ENCODE results near the gene STK16.
"Not testable (repeated sequence)": the region's sequence is repeated elsewhere in the genome, so short reads cannot be mapped to it uniquely, and the experiment has no call there.

The STK16 gene

DNA sequence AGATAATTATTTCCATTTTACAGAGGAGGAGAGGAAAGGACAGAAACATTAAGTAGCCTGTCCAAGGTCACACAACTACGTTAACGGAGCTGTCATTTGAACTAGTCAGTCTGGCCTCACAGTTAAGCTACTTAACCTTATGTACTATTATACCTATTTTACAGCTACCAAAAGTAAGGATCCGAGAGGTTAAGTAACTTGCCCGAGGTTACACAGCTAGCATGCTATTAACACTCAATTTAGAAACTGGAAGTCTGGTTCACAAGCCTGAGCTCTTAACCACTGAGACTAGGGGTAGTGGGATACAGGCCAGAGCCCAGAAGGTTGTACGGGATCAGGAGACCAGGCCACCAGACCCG is 511 bp upstream of the STK16 start:
- DNase-seq (ENCODE audit: low spot score), result no peak

DNA sequence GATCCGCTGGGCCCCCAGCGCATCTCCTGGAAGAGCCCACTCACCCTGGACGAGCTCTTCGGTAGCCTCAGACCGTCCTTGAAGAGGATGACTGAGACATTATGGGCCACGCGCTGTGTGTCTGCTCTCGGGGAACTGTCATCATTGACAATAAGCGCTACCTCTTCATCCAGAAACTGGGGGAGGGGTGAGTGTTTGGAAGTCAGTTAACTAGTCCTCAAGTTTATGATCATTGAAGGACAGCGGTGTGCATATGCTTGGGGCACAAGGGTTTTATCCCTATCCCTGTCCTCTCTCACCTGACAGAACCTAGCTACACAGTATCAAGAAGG is 586 bp downstream of the STK16 start:
- DNase-seq (ENCODE audit: low spot score), result no peak

DNA sequence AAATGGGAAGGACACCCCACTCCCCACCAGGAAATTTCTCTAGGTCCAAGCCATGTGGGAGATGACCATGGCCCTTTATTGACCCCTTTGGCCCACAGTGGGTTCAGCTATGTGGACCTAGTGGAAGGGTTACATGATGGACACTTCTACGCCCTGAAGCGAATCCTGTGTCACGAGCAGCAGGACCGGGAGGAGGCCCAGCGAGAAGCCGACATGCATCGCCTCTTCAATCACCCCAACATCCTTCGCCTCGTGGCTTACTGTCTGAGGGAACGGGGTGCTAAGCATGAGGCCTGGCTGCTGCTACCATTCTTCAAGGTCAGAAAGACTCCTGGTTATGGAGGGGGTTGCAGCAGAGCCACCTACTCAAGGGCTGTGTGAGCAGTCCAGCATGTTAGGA is 1.3 kb downstream of the STK16 start:
- DNase-seq (ENCODE audit: low spot score), result no peak

DNA sequence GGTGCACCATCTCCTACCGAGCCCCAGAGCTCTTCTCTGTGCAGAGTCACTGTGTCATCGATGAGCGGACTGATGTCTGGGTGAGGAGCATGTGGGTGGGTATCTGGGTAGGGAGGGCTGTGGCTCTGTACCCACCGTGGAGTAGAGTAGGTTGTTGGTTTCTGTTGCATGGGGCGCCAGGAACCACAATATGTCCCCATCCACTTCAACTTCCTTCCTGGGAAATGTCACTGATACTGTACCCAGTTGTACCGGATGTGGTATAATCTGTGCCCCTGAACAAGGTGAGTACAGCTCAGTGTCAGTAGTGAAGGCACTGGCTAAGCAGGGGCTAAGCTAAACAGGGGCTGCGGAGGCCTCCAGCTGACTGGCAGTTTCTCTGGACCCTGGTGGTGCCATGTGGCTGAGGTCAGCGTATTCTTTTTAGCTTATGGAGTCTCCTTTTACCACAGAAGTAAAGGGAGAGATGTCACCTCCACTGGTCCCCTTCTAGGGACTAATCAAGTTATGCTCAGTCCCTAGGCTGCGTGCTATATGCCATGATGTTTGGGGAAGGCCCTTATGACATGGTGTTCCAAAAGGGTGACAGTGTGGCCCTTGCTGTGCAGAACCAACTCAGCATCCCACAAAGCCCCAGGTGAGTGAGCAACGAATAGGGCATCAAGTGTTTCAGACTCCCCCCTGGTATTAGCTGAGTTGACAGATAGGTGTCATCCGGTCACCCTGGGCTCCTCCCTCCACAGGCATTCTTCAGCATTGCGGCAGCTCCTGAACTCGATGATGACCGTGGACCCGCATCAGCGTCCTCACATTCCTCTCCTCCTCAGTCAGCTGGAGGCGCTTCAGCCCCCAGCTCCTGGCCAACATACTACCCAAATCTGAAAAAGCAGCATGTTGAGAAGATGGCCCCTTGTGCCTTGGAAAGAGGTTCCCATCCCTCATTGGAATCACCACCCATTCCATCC is 2.7 kb downstream of the STK16 start:
- DNase-seq (ENCODE audit: low spot score), result no peak

DNA sequence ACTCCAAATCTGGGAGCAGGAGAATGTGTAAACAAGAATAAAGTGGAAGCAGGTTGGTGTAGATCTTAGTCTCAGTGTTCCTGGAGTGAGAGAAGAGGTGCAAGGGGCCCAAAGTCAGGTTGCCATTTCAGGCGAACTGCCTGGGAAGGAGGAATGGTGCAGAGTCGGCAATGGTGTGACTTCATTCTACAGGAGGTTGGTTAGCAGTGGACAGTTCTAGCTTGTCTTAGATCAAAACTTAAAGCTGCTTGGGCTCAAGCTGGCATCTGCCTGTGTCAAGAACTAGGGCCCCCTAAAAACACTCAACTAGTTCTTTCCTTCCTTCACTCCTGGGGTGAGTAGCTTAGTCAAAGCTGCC is 3.5 kb downstream of the STK16 start:
- no peak for DNase-seq (ENCODE audit: low spot score)

DNA sequence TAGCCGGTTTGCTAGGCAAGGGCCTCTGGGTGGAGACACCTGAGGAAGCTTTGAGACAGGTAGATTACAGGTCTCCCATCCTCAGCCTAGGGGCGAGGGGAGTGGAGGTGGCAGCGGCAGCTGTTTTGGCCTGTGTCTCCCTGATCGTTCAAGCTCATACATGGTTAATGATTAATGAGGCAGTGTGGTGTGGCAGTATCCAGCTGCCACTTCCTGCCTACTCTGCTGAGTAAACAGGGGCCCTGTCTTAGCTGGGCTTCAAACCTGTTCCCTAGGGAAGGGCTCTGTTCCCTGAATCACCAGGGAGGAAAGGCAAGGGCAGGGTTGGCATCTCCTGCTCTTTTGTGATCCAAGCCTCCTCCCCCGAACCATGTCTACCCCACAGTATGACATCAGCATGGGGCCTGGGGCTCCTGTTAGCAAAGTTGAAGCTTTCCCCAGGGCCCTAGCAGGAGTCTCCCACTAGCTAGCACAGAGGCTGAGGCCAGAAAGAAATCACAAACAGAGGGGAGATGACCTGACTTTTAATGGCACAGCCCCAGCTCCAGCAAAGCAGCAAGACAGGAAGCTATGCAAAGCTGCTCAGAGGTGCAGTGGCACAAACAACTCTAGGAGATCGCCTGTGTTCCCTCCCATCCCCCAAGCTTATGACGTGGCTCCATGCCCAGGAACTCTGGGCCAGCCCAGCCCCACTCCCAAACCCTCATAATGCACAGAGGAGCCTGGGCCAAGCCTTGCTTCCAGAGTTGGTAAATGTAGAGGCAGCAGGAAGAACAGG is 4.1 kb downstream of the STK16 start:
- peak; percentile 89 for DNase-seq (ENCODE audit: low spot score)

DNA sequence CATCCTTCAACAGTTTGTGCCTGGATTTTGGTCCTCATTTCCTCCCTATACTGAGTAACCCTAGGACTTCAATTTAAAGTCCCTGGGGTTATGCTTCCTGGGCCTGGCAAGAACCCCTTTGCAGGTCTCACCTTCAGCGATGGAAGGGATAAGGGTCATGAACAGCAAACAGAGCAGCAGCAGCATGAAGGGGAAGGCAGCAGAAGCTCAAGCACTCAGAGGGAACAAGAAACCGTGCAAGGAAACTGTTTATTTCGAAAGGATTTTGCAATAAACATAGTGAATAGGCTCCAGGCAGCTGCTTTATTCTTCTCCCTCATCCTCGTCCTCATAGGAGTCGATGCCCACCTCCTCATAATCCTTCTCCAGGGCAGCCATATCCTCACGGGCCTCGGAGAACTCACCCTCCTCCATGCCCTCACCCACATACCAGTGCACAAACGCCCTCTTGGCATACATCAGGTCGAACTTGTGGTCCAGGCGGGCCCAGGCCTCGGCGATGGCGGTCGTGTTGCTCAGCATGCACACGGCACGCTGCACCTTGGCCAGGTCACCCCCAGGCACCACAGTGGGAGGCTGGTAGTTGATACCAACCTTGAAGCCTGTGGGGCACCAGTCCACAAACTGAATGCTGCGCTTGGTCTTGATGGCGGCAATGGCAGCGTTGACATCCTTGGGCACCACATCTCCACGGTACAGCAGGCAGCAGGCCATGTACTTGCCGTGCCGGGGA is 4.9 kb downstream of the STK16 start:
- no peak for DNase-seq (ENCODE audit: low spot score)

DNA sequence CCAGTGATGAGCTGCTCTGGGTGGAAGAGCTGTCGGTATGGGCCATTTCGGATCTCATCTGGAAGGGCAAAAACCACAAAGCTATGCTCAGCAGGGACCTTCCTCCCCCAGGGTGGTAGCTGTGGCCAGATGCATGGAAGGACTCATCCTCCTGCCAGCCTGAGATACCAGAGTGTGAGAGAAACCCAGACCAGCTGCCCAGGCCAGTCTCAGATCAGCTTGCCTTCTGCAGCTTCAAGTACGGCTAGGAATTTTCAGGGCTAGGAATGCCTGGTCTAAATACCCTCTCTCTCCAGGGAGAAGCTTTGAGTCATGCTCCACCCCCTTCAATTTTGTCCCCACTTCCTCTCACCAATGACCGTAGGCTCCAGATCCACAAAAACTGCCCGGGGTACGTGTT is 6.4 kb downstream of the STK16 start:
- no peak for DNase-seq (ENCODE audit: low spot score)

DNA sequence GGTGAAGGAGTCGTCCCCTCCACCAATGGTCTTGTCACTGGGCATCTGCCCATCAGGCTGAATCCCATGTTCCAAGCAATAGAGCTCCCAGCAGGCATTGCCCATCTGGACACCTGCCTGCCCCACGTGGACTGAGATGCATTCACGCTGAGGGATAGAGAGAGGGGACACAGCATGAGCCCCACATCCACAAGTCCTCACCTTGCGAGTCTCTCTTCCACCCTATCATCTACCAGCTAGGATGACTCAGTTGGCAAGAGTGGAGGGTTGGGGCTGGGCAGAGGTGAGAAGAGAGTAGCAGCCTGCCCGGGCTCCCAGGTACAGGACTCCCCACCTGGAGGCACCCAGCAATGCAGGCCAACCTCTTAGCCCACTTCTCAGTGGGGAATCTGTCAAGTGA is 6.8 kb downstream of the STK16 start:
- no peak for DNase-seq (ENCODE audit: low spot score)

DNA sequence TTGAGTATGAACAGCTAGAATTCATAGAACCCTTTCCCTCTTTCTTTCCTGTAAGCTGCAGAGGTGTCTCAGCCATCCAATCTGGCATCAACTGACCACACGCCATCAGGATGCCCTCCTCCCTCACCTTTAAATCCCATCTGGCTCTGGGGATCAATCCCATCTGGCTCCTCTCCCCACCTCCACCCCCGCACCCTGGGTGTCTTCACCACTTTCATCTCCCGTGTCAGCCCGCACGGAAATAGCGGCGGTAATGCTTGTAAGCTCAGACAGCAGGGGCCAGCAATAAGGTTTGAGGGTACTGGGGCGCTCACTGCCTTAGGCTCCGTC is 7.3 kb downstream of the STK16 start:
- no peak for DNase-seq (ENCODE audit: low spot score)

DNA sequence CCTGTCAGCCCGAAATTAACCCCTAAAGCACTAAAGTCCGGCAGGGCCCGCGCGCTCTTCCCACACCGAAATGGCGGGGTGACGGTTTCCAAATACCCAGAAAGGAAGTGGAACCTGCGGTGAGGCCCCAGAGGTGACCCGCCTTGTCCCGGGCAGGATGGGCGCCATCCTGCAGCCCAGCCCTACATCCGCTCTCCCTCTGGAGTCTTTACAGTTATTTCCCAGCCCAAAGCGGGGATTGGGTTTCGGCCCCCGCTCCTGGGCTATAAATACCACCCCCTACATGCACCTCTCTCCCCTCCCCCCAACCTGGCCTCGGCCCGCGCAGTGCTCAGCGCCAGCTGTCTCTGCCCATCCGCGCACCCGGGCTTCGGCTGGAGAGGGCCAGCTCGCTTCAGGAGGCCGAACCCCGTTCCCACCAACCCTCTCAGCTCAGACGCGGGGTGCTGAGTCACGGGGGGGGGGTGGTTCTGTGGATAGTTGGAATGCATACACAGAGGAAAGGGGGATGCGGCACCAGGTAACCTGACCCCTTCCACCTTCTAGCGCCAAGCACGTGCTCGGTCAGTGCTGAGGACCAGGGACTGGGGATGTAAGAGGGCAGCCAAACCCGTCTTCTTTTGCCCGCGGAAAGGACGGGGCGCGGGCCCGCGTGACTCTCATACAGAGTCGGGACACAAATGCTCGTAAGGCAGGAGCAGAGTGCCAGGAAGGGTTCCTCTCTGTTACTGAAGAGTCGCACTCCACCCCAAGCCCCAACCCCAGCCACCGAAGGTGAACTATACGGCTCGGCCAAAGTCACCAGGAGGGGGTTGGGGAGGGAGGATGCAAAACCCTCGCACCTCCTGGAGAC is 7.8 kb downstream of the STK16 start, which contains the start of gene TUBA4B:
Gene TUBA4B, plus strand, starts transcription at position 344 of the 853 bp plus-strand sequence. Its CDS starts 165 bp downstream, at position 509.
- peak; percentile 15 for DNase-seq (ENCODE audit: low spot score)

DNA sequence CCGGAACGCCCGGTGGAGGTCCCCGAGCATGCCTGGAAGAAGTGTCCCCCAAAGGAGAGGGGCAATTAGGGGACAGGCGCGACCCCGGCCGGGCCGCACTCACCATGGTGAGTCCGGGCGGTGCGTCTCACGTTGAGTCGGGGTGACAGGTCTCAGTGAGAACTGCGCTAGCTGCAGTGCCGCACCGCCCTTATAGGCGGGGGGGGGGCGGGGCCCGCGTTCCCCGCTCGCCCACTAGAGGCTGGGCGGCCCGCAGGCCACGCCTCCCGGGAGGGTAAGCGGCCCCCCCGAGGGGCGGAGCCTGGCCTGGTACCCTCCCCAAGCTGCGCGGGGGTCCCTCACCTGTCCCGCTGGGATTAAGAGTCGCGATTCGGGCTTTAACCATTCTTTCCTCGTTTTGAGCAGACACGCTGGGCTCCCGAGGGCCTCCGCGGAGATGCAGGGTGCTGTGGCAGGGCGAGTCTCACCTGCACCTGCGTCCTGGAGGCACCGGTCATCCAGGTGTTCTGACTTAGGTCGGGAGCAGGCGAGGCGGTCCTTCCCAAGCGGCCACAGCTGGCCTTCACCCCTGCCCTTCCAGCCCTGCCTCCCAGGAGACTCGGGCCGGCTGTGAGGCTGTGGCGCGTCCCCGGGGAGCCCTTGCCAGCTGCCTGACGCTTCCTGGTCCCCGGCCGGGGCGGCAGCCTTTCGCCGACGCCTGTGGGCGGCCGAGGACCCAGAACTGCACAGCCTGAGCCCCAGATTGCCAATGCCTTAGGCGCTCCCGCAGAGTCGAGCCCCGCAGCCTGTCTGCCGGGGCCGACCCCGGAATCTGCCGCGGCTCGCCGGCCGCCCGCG is 8.7 kb downstream of the STK16 start, which contains the start of gene TUBA4A:
Gene TUBA4A, minus strand, starts transcription at position 166 of the 837 bp plus-strand sequence. Its CDS starts 60 bp downstream, at position 106.
- peak; percentile 87 for DNase-seq (ENCODE audit: low spot score)

DNA sequence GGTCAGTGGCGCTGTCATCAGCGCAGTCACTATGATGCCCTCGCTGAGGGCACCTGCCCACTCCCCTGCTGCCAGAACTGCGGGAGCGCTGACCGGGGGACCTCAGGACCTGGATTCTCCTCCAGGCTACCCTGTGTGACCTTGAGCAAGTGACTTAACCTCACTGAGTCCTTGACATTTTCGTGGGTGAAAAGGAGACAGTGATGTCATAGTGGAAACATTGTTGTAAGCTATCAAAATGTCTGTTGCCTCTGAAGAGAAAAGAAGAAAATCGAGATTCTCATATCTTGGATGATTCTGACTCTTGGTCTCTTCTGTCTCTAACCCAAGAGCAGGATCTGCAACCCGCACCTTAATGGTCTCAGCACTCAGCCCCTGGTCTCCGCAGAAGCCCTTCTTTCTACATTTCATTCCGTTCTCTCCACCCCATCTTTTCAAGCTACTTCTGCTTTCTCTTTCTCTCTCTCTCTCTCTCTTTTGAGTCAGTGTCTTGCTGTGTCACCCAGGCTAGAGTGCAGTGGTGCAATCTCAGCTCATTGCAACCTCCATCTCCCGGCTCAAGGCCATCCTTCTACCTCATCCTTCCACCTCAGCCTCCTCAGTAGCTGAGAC is 9.4 kb downstream of the STK16 start:
- no peak for DNase-seq (ENCODE audit: low spot score)

DNA sequence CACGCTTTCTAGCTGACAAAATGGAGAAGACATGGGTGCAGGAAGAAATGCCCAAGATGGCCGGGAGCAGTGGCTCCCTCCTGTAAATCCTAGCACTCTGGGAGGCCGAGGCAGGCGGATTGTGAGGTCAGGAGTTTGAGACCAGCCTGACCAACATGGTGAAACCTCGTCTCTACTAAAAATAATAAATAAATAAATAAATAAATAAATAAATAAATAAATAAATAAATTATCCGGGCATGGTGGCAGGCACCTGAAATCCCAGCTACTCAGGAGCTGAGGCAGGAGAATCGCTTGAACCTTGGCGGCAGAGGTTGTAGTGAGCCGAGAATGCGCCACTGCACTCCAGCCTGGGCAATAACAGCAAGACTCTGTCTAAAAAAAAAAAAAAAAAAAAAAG is 13.7 kb downstream of the STK16 start:
- DNase-seq (ENCODE audit: low spot score), result not testable (repeated sequence)

DNA sequence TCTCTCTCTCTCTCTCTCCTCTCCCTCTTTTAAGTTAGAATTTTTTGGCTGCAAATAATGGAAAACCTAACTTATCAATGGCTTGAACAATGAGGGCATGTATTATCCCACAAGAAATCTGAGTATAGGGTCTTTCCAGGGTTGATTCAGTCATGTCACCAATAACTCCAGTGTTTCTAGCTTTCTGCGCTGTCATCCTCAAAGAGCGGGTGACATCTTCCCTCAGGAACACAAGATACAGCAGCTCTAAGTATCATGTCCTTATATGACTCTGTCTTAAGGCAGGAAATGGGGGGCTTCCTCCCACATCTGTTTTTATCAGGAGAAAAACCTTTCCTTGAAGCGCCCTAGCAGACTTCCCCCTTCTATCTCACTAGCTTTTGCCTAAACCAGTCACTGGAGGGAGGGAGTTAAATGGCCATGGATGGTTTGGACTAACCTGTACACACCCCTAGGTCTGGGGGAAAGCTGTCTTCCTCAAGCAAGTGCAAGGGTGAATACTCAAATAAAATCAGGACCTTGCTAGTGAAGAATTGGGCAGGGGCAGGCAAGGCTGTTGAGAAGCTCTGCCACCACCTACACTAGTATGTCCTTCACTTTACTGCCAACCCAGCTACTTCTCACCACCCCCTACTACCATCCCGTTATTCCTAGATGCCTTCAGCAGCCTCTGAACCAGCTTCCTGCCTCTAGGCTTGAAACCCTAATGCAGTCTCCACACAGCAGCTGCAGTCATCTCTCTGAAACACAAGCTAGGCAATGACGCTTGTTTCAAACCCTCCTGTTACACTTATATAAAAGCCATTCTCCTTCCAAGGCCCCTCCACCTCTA is 16.0 kb downstream of the STK16 start:
- no peak for DNase-seq (ENCODE audit: low spot score)

DNA sequence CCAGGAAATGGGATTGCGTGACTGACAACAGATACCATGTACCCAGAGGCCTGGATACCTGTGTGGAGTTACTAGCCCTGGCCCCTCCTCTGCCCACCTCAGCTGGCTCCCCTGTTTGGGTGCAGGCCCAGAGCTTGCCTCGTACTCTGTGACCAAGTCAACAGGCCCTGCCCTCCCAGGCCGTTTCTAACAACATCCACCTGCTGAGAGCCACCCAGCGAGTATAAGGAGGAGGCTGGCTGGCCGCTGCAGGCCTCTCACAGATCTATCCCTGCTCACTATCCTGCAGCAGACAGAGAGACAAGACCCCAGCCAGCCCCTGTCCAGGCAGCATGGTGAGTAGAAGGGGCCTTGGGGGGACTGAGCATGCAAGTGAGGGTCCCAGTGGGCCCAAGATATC is 21.0 kb downstream of the STK16 start:
- no peak for DNase-seq (ENCODE audit: low spot score)

DNA sequence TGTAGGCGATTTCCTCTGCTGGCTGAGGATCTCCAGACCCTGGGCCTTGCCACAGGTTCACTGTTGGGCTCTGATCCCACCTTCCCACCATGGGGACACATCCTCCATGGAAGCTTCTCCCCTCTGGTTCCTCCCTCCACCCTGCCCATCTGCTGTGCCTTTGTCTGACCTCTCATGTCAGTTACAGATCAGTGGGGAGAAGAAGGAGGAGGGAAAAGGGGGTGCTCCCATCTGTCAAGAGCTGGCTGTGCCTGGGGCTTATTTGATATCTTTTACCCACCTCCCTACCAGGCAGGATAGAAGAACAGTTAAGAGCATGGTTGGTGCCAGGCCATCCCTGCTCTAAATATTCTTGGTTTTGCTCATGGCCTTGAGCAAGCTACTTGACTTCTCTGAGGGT is 21.6 kb downstream of the STK16 start:
- DNase-seq (ENCODE audit: low spot score), result no peak

DNA sequence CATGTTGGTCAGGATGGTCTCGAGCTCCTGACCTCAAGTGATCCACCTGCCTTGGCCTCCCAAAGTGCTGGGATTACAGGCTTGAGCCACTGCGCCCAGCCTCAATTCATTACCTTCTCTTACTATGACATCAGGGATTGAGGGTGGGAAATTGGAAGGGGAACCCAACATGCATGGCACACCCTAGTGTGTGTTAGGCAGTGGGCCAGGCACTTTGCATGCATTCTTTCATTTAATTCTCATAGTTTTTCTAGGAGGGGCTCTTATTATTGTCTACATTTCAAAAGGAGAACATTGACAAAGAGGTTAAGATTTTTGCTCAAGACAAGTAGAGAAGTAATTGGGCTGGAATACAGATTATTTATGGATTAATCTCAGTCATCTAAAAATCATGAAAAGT is 23.0 kb downstream of the STK16 start:
- DNase-seq (ENCODE audit: low spot score), result no peak

DNA sequence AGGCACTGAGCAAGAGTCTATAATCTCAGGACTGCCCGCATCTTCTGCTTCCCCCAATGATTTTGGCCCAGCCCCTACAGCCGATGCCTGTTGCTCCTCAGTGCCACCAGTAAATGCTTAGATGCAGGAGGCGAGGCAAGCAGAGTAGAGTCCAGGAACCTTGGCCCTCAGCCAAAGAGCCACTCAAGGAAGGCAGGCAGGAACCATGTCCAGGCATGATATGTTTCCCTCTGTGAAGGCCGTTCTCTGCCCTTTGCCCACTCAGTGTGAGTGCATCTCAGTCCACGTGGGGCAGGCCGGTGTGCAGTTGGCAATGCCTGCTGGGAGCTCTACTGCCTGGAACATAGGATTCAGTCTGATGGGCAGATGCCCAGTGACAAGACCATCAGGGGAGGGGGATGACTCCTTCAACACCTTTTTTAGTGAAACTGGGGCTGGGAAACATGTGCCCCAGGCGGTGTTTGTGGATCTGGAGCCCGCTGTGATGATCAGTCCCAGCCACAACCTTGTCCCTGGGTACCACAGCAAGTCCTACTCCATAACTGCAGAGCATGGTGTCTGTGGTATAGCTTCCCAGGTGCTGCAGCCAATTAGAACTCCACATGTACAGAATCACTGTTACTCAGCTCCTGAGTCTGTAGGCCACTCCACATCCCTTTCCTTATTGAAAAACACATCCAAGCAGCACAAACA is 24.2 kb downstream of the STK16 start:
- DNase-seq (ENCODE audit: low spot score), result peak; percentile 72
